Endodermal cell (in vitro differentiated cells): ENCODE results near the gene LIN37. TPM values are rescaled to one million over a fixed set of nuclear protein-coding genes. Genes with fewer than 3 reads are reported as not detected.

ENCODE experiments used
- DNase-seq: peaks from one replicate; pipeline ENCODE4 v3.0.0-alpha.2; 2017
- H3K27ac ChIP-seq: 2 replicates; pipeline ENCODE4 v1.5.1; 2013; ENCODE audit warnings: mild to moderate bottlenecking, low read depth, low read length, moderate library complexity
- H3K27me3 ChIP-seq: 2 replicates; pipeline ENCODE4 v1.6.1; 2013; ENCODE audit warnings: mild to moderate bottlenecking, low read length, moderate library complexity; ENCODE audit not compliant: insufficient read depth, control insufficient read depth, poor library complexity, severe bottlenecking
- H3K36me3 ChIP-seq: 2 replicates; pipeline ENCODE4 v1.7.0; 2013; ENCODE audit warnings: mild to moderate bottlenecking, low read length, moderate library complexity; ENCODE audit not compliant: control insufficient read depth, insufficient read depth
- H3K4me1 ChIP-seq: one replicate; pipeline ENCODE4 v1.7.0; 2013; ENCODE audit warnings: low read length; ENCODE audit not compliant: control insufficient read depth, insufficient read depth
- H3K4me3 ChIP-seq: 2 replicates; pipeline ENCODE4 v1.5.1; 2013; ENCODE audit warnings: mild to moderate bottlenecking, low read length, moderate library complexity
- H3K9ac ChIP-seq: 2 replicates; pipeline ENCODE4 v1.6.1; 2013; ENCODE audit warnings: mild to moderate bottlenecking, low read length, moderate library complexity; ENCODE audit not compliant: poor library complexity, severe bottlenecking; ENCODE audit errors: extremely low read depth
- H3K9me3 ChIP-seq: 2 replicates; pipeline ENCODE4 v1.6.1; 2013; ENCODE audit warnings: mild to moderate bottlenecking, low read length, moderate library complexity; ENCODE audit not compliant: control insufficient read depth
- H3K27ac Mint-ChIP-seq: 2 replicates; pipeline ENCODE4 v1.8.0; 2020; ENCODE audit warnings: mixed read lengths
- H3K27me3 Mint-ChIP-seq: 2 replicates; pipeline ENCODE4 v1.8.0; 2021; ENCODE audit warnings: mild to moderate bottlenecking, mixed read lengths; ENCODE audit not compliant: insufficient read depth
- H3K36me3 Mint-ChIP-seq: 2 replicates; pipeline ENCODE4 v1.8.0; 2020; ENCODE audit warnings: low read depth, mixed read lengths
- H3K4me1 Mint-ChIP-seq: 2 replicates; pipeline ENCODE4 v1.8.0; 2020; ENCODE audit warnings: mixed read lengths
- H3K4me3 Mint-ChIP-seq: 2 replicates; pipeline ENCODE4 v1.8.0; 2020; ENCODE audit warnings: mild to moderate bottlenecking, moderate library complexity, mixed read lengths
- H3K9me3 Mint-ChIP-seq: 2 replicates; pipeline ENCODE4 v1.8.0; 2020; ENCODE audit warnings: mild to moderate bottlenecking, mixed read lengths
- WGBS, 2 experiments: methylation state at CpG; one replicate each; pipeline versions ENCODE4 v1.1.5 to v1.1.7; 2013; ENCODE audit warnings: missing lambda C conversion rate in 2 of 2, mixed read lengths in 1 of 2; ENCODE audit not compliant: insufficient coverage in 1 of 2, insufficient read length in 1 of 2; 5-methylcytosine and 5-hydroxymethylcytosine counted together
- total RNA-seq, 2 donors: library from RNA; stranded (reverse); fragmentation: NEBNext Ultra II Directional in 1 of 2; extraction: Animal tissue kit (Norgen Biotek cat#: 25700) in 1 of 2; gene quantifications; 2 replicates in 1 of 2; 3 replicates in 1 of 2; pipeline ENCODE4 v1.2.1, GENCODE V29; 2021
- TF ChIP-seq, protein P1 (sequence below): fragments of 200-600 bp; sonication (generic); conservative IDR thresholded peaks from 2 replicates; pipeline ENCODE4 v1.5.0; 2021; ENCODE audit warnings: antibody characterized with exemption, mild to moderate bottlenecking

The LIN37 gene
- total RNA-seq, 2 donors from 2014 or later = 6.6 to 7.6 TPM

DNA sequence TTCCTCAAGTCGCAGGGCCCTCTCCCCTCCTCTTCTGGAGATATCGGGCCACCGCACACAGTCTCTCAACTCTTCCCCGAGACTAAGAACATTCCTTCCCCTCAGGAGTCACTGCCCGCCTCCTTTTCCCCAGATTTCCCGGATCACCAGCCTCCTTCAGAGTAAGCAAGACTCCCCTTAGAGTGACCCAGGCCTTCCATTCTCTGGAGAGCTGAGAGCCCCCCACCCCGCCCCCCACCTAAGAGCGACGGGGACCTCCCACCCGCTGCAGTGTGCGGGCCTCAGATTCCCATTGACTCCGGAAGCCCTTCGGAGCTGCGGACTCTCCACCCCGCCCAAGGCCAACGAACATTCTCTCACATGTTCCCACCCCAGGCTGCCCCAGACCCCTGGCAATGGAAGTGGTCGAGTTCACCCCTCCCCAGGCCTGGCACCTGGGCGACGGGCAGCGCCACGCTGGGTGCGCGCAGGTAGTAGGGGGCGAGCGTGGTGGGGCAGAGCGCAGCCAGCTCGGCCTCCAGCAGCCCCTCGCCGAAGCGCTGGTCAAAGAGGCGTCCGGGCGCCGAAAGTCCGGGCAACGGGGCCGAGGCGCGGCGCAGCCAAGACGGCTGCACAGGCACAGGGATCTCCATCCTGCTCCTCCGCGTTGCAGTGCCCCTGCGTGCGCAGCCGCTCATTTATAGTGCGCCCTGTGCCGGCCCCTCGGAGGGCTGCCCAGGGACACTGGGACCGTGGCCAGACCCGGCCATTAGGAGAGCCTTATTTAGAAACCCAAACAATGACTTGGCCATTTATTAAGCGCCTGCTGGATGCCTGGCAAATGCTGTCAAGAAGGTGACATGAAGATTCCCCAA is 8.2 kb downstream of the LIN37 start, which contains the start of gene HSPB6:
HSPB6 (minus strand) TSS at position 653 of the 854 bp plus-strand sequence; CDS start at position 632, 21 bp downstream.
- Histone ChIP-seq H3K27ac (peak within 1 kb of the TSS; percentile 69), H3K9me3 (no peaks in the 10 kb centered on the region), H3K4me3 (peak within 1 kb of the TSS; percentile 100), H3K9ac (no peak within 1 kb of the TSS), H3K27me3 (peaks cover 7% of the 10 kb centered on the region), H3K36me3 (peaks cover 18% of the 10 kb centered on the region), H3K4me1 (no peaks in the 10 kb centered on the region)
- Mint-ChIP-seq H3K36me3 (peaks cover 13% of the 10 kb centered on the region), H3K9me3 (no peaks in the 10 kb centered on the region), H3K27me3 (peaks cover 25% of the 10 kb centered on the region), H3K27ac (peak within 1 kb of the TSS; percentile 84), H3K4me1 (peaks cover 8% of the 10 kb centered on the region), H3K4me3 (peak within 1 kb of the TSS; percentile 91)
- TF ChIP-seq, protein P1, sequence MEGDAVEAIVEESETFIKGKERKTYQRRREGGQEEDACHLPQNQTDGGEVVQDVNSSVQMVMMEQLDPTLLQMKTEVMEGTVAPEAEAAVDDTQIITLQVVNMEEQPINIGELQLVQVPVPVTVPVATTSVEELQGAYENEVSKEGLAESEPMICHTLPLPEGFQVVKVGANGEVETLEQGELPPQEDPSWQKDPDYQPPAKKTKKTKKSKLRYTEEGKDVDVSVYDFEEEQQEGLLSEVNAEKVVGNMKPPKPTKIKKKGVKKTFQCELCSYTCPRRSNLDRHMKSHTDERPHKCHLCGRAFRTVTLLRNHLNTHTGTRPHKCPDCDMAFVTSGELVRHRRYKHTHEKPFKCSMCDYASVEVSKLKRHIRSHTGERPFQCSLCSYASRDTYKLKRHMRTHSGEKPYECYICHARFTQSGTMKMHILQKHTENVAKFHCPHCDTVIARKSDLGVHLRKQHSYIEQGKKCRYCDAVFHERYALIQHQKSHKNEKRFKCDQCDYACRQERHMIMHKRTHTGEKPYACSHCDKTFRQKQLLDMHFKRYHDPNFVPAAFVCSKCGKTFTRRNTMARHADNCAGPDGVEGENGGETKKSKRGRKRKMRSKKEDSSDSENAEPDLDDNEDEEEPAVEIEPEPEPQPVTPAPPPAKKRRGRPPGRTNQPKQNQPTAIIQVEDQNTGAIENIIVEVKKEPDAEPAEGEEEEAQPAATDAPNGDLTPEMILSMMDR = no peak
- peak; percentile 76 for DNase-seq
- WGBS, 2 experiments = 70 to 79% methylated on average over 23 to 52 of the region's 52 CpGs

DNA sequence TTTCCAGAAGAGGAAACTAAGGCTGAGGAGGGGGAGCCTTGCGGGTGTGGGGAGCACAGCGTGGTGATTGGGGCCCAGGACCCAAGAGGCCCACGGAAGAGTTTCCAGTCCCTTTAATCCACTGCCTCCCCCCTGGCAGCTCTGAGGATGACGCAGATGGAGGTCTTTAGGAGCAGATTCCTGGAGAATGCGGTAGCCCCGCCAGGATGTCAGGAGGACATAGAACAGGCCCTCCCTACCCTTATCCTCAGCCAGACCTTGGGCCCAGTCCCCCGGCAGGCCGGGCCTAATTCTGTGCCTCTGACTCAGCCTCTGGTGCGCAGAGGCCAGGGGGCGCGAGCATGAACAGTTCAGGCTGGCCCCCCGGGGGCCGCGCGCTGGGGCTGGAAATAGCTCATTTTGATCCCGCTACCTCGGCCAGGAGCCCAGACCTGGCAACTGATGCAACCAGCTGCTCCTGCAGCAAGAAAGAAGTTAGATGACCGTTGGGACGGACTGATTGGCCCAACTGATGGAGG is 8.9 kb downstream of the LIN37 start:
- peak overlapping the region; percentile 69 for H3K27ac ChIP-seq
- 34 to 36% methylated on average over 12 to 19 of the region's 19 CpGs for WGBS, 2 experiments
- peak overlapping the region; percentile 100 for H3K4me3 ChIP-seq
- peaks cover 25% of the 10 kb centered on the region for H3K27me3 Mint-ChIP-seq
- DNase-seq = no peak
- H3K27me3 ChIP-seq = peaks cover 7% of the 10 kb centered on the region
- TF ChIP-seq, protein P1 = no peak
- no peaks in the 10 kb centered on the region for H3K9me3 Mint-ChIP-seq
- H3K36me3 ChIP-seq = peaks cover 24% of the 10 kb centered on the region
- H3K4me3 Mint-ChIP-seq = peak overlapping the region; percentile 91
- H3K36me3 Mint-ChIP-seq = peaks cover 18% of the 10 kb centered on the region
- H3K4me1 Mint-ChIP-seq = peaks cover 8% of the 10 kb centered on the region
- no peaks in the 10 kb centered on the region for H3K4me1 ChIP-seq
- H3K9me3 ChIP-seq = no peaks in the 10 kb centered on the region
- no peak overlapping the region for H3K9ac ChIP-seq
- H3K27ac Mint-ChIP-seq = peak overlapping the region; percentile 79

DNA sequence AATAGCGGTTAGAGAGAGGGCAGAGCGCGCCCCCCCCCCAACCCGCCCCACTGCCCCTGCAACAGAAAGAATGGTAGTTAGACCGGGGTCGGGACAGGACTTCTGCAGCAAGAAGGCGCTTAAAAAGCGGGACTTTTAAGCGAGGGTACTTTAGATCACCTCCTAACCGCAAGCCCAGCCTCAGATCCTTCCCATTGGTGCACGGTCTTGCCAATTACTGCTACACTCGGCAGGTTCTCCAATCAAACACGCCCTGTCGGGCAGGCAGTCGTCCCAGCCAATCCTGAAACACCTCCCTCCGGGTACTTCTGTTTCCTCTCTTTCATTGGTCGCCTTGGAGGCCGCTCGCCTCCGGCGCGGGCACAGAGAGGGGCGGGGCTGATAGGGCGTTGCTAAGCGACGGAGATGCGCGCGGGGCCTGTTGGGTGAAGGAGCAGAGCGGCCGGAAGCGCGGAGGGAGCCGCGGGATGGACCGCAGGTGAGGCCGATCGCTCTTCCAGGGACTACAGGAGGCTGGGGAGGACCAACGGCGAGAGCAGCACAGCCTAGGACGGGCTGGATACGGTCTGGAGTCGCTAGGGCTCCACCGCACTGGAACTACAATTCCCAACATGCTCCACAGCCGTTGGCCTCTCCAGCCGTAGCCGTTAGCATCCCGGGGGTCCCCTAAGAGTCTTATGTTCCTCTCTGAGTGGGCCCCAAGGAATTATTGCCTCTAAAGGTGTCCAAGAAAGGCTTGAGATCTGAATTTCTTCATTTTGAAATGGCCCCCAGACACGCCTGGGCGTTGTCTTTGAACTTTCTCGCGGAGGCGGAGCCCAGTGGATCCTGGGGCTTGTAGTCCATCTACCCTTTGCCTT is 9.6 kb downstream of the LIN37 start, which contains the start of gene PROSER3:
PROSER3 (plus strand) TSS at position 428 of the 860 bp plus-strand sequence; CDS start at position 468, 40 bp downstream.
- Histone ChIP-seq H3K27ac (peak within 1 kb of the TSS; percentile 78), H3K4me3 (peak within 1 kb of the TSS; percentile 100), H3K9ac (peak within 1 kb of the TSS; percentile 82), H3K9me3 (no peaks in the 10 kb centered on the region), H3K4me1 (no peaks in the 10 kb centered on the region), H3K36me3 (peaks cover 25% of the 10 kb centered on the region), H3K27me3 (peaks cover 7% of the 10 kb centered on the region)
- Mint-ChIP-seq H3K9me3 (no peaks in the 10 kb centered on the region), H3K4me3 (peak within 1 kb of the TSS; percentile 91), H3K27me3 (peaks cover 25% of the 10 kb centered on the region), H3K4me1 (peaks cover 8% of the 10 kb centered on the region), H3K27ac (peak within 1 kb of the TSS; percentile 88), H3K36me3 (peaks cover 19% of the 10 kb centered on the region)
- peak; percentile 99 for DNase-seq
- TF ChIP-seq, protein P1 = no peak
- 0 to 2% methylated on average over 19 to 53 of the region's 53 CpGs for WGBS, 2 experiments
